Naive B cell (primary cell): ENCODE measurements around the gene TESMIN. TPM values are rescaled to one million over a fixed set of nuclear protein-coding genes. Genes with fewer than 3 reads are reported as not detected.

Experiments
- ATAC-seq, 2 donors: fragments of 150-1000 bp; cut with Tn5 transposase; 2 replicates each; pipeline ENCODE4 v1.10.0; 2021; ENCODE audit warnings: low read depth in 2 of 2, mild to moderate bottlenecking in 2 of 2, moderate library complexity in 2 of 2
- DNase-seq: peaks from one replicate; pipeline ENCODE4 v3.0.0; 2022
- H3K27ac Mint-ChIP-seq, 6 donors: one replicate each; pipeline ENCODE4 v1.8.0; 2020 to 2022; ENCODE audit warnings: mild to moderate bottlenecking in 6 of 6, mixed read lengths in 6 of 6, moderate library complexity in 5 of 6, inconsistent platforms in 2 of 6
- H3K27me3 Mint-ChIP-seq, 3 donors: one replicate each; pipeline ENCODE4 v1.8.0; 2021 to 2022; ENCODE audit warnings: mixed read lengths in 3 of 3, mild to moderate bottlenecking in 1 of 3
- H3K36me3 Mint-ChIP-seq, 2 donors: one replicate each; pipeline ENCODE4 v1.8.0; 2020 to 2022; ENCODE audit warnings: mixed read lengths in 2 of 2, inconsistent platforms in 1 of 2, mild to moderate bottlenecking in 1 of 2
- H3K4me1 Mint-ChIP-seq, 3 donors: one replicate each; pipeline ENCODE4 v1.8.0; 2020 to 2022; ENCODE audit warnings: mixed read lengths in 3 of 3, inconsistent platforms in 1 of 3, mild to moderate bottlenecking in 1 of 3, moderate library complexity in 1 of 3
- H3K4me3 Mint-ChIP-seq, 8 donors: one replicate each; pipeline ENCODE4 v1.8.0; 2020 to 2022; ENCODE audit warnings: mild to moderate bottlenecking in 8 of 8, mixed read lengths in 8 of 8, moderate library complexity in 8 of 8, inconsistent platforms in 2 of 8
- H3K9me3 Mint-ChIP-seq, 7 donors: one replicate each; pipeline ENCODE4 v1.8.0; 2020 to 2022; ENCODE audit warnings: mixed read lengths in 7 of 7, mild to moderate bottlenecking in 5 of 7, inconsistent platforms in 2 of 7, moderate library complexity in 1 of 7
- polyA plus RNA-seq, 6 donors: library from polyadenylated mRNA; unstranded; fragments of 300-500 nt; fragmentation: Illumina TruSeq; gene quantifications; one replicate each; pipeline ENCODE4 v1.2.3, GENCODE V29; 2021; ENCODE audit warnings: low read depth in 6 of 6

The TESMIN gene
- polyA plus RNA-seq, 6 donors from 2014 or later, result 0.61 to 2.5 (median 1.7) TPM; not detected in 1

- Mint-ChIP-seq H3K4me1 (no peaks in the 10 kb centered on the region), H3K9me3 (peaks cover 2 to 9% (median 6%) of the 10 kb centered on the region in 7 donors), H3K27ac (no peak overlapping the region), H3K27me3 (peaks cover 9 to 13% (median 12%) of the 10 kb centered on the region in 3 donors), H3K36me3 (peaks cover 0 to 14% of the 10 kb centered on the region in 2 donors), H3K4me3 (no peak overlapping the region)
- ATAC-seq (no peak), DNase-seq (no peak)
Observed at GRCh38 chr11:68714060-68714856, 37.1 kb downstream of the TESMIN start.

- H3K27me3 Mint-ChIP-seq, result peaks cover 0 to 4% (median 0%) of the 10 kb centered on the region in 3 donors
- no peak overlapping the region for H3K27ac Mint-ChIP-seq
- no peaks in the 10 kb centered on the region for H3K36me3 Mint-ChIP-seq
- H3K9me3 Mint-ChIP-seq, result no peaks in the 10 kb centered on the region
- H3K4me1 Mint-ChIP-seq, result no peaks in the 10 kb centered on the region
- ATAC-seq (no peak), DNase-seq (no peak)
- no peak overlapping the region for H3K4me3 Mint-ChIP-seq
Observed at GRCh38 chr11:68711114-68711513, 40.2 kb downstream of the TESMIN start.

GRCh38 chr11:68710409-68710808 lies 40.9 kb downstream of the TESMIN start:
- ATAC-seq (no peak), DNase-seq (no peak)
- Mint-ChIP-seq H3K36me3 (no peaks in the 10 kb centered on the region), H3K4me1 (no peaks in the 10 kb centered on the region), H3K9me3 (no peaks in the 10 kb centered on the region), H3K4me3 (no peak overlapping the region), H3K27ac (no peak overlapping the region), H3K27me3 (peaks cover 0 to 4% (median 0%) of the 10 kb centered on the region in 3 donors)

GRCh38 chr11:68709062-68709461 lies 42.3 kb downstream of the TESMIN start:
- no peak overlapping the region for H3K4me3 Mint-ChIP-seq
- H3K9me3 Mint-ChIP-seq, result no peaks in the 10 kb centered on the region
- no peak overlapping the region for H3K27ac Mint-ChIP-seq
- peaks cover 0 to 4% (median 0%) of the 10 kb centered on the region in 3 donors for H3K27me3 Mint-ChIP-seq
- no peak for ATAC-seq
- H3K4me1 Mint-ChIP-seq, result no peaks in the 10 kb centered on the region
- no peaks in the 10 kb centered on the region for H3K36me3 Mint-ChIP-seq
- DNase-seq, result no peak

- Mint-ChIP-seq H3K9me3 (no peaks in the 10 kb centered on the region), H3K27ac (no peak overlapping the region), H3K27me3 (peaks cover 0 to 10% (median 4%) of the 10 kb centered on the region in 3 donors), H3K4me3 (no peak overlapping the region), H3K4me1 (no peaks in the 10 kb centered on the region), H3K36me3 (no peaks in the 10 kb centered on the region)
- ATAC-seq (no peak), DNase-seq (no peak)
Observed at GRCh38 chr11:68707527-68707926, 43.8 kb downstream of the TESMIN start.

- Mint-ChIP-seq H3K9me3 (peaks cover 0 to 3% (median 0%) of the 10 kb centered on the region in 7 donors), H3K4me3 (no peak overlapping the region), H3K27ac (peak overlapping the region in 2 of 6 donors; percentile 47 to 89), H3K4me1 (no peaks in the 10 kb centered on the region), H3K27me3 (peaks cover 0 to 27% (median 8%) of the 10 kb centered on the region in 3 donors), H3K36me3 (no peaks in the 10 kb centered on the region)
- ATAC-seq, result no peak
- DNase-seq, result no peak
Observed at GRCh38 chr11:68704887-68705286, 46.4 kb downstream of the TESMIN start.

- Mint-ChIP-seq H3K27ac (no peak overlapping the region), H3K27me3 (peaks cover 20 to 65% (median 40%) of the 10 kb centered on the region in 3 donors), H3K9me3 (peaks cover 3 to 37% (median 24%) of the 10 kb centered on the region in 7 donors), H3K4me3 (no peak overlapping the region), H3K36me3 (peaks cover 0 to 7% of the 10 kb centered on the region in 2 donors), H3K4me1 (no peaks in the 10 kb centered on the region)
- ATAC-seq (no peak), DNase-seq (no peak)
Observed at GRCh38 chr11:68698993-68699392, 52.3 kb downstream of the TESMIN start.

- peaks cover 0 to 7% of the 10 kb centered on the region in 2 donors for H3K36me3 Mint-ChIP-seq
- no peak overlapping the region for H3K27ac Mint-ChIP-seq
- peaks cover 29 to 67% (median 60%) of the 10 kb centered on the region in 3 donors for H3K27me3 Mint-ChIP-seq
- H3K4me3 Mint-ChIP-seq, result no peak overlapping the region
- DNase-seq (no peak), ATAC-seq (no peak)
- H3K9me3 Mint-ChIP-seq, result peaks cover 3 to 37% (median 24%) of the 10 kb centered on the region in 7 donors
- no peaks in the 10 kb centered on the region for H3K4me1 Mint-ChIP-seq
Observed at GRCh38 chr11:68695531-68695930, 55.8 kb downstream of the TESMIN start.

GRCh38 chr11:68694431-68695297 lies 56.7 kb downstream of the TESMIN start:
- no peak for ATAC-seq
- Mint-ChIP-seq H3K27ac (no peak overlapping the region), H3K4me1 (no peaks in the 10 kb centered on the region), H3K27me3 (peaks cover 29 to 68% (median 60%) of the 10 kb centered on the region in 3 donors), H3K4me3 (no peak overlapping the region), H3K9me3 (peaks cover 3 to 36% (median 24%) of the 10 kb centered on the region in 7 donors), H3K36me3 (peaks cover 0 to 7% of the 10 kb centered on the region in 2 donors)
- DNase-seq, result no peak

- Mint-ChIP-seq H3K4me1 (no peaks in the 10 kb centered on the region), H3K27ac (no peak overlapping the region), H3K27me3 (peaks cover 35 to 75% (median 72%) of the 10 kb centered on the region in 3 donors), H3K4me3 (no peak overlapping the region), H3K9me3 (peaks cover 3 to 27% (median 17%) of the 10 kb centered on the region in 7 donors), H3K36me3 (peaks cover 0 to 7% of the 10 kb centered on the region in 2 donors)
- DNase-seq, result no peak
- no peak for ATAC-seq
Observed at GRCh38 chr11:68693484-68693882, 57.8 kb downstream of the TESMIN start.

- ATAC-seq (no peak), DNase-seq (no peak)
- Mint-ChIP-seq H3K27ac (no peak overlapping the region), H3K4me1 (no peaks in the 10 kb centered on the region), H3K27me3 (peaks cover 35 to 80% (median 77%) of the 10 kb centered on the region in 3 donors), H3K9me3 (peaks cover 3 to 27% (median 17%) of the 10 kb centered on the region in 7 donors), H3K4me3 (no peak overlapping the region), H3K36me3 (peaks cover 0 to 7% of the 10 kb centered on the region in 2 donors)
Observed at GRCh38 chr11:68692871-68693483, 58.3 kb downstream of the TESMIN start.

GRCh38 chr11:68692115-68692514 lies 59.2 kb downstream of the TESMIN start:
- H3K36me3 Mint-ChIP-seq, result peaks cover 0 to 13% of the 10 kb centered on the region in 2 donors
- no peaks in the 10 kb centered on the region for H3K4me1 Mint-ChIP-seq
- DNase-seq (no peak), ATAC-seq (no peak)
- H3K27me3 Mint-ChIP-seq, result peaks cover 34 to 81% (median 79%) of the 10 kb centered on the region in 3 donors
- H3K27ac Mint-ChIP-seq, result no peak overlapping the region
- no peak overlapping the region for H3K4me3 Mint-ChIP-seq
- peaks cover 0 to 20% (median 12%) of the 10 kb centered on the region in 7 donors for H3K9me3 Mint-ChIP-seq

GRCh38 chr11:68691402-68691784 lies 59.9 kb downstream of the TESMIN start:
- H3K4me3 Mint-ChIP-seq, result no peak overlapping the region
- DNase-seq (no peak), ATAC-seq (no peak)
- peaks cover 39 to 87% (median 84%) of the 10 kb centered on the region in 3 donors for H3K27me3 Mint-ChIP-seq
- peaks cover 0 to 15% (median 8%) of the 10 kb centered on the region in 7 donors for H3K9me3 Mint-ChIP-seq
- H3K36me3 Mint-ChIP-seq, result peaks cover 0 to 13% of the 10 kb centered on the region in 2 donors
- H3K27ac Mint-ChIP-seq, result no peak overlapping the region
- H3K4me1 Mint-ChIP-seq, result no peaks in the 10 kb centered on the region
